SK-N-DZ (cell line): ENCODE data around the gene CAMKK2.
A peak's percentile ranks its signal among the peaks of the same experiment; 100 is the strongest.
"Not testable (repeated sequence)": the region's sequence is repeated elsewhere in the genome, so short reads cannot be mapped to it uniquely, and the experiment has no call there.

Experiments
- DNase-seq: peaks from one replicate; pipeline ENCODE4 v3.0.0-alpha.2; 2015; ENCODE audit warnings: low spot score

Gene CAMKK2

DNA sequence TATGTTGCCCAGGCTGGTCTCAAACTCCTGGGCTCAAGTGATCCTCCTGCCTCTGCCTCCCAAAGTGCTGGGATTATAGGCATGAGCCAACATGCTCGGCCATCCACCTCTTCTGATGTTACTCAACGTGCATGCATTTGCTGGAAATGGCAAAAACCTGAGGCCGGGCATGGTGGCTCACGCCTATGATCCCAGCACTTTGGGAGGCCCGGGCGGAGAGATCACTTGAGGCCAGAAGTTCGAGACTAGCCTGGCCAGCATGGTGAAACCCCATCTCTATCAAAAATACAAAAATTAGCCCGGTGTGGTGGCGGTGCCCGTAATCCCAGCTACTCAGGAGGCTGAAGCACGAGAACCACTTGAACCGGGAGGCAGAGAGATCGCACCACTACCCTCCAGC is 1.9 kb upstream of the CAMKK2 start:
- DNase-seq = not testable (repeated sequence)

DNA sequence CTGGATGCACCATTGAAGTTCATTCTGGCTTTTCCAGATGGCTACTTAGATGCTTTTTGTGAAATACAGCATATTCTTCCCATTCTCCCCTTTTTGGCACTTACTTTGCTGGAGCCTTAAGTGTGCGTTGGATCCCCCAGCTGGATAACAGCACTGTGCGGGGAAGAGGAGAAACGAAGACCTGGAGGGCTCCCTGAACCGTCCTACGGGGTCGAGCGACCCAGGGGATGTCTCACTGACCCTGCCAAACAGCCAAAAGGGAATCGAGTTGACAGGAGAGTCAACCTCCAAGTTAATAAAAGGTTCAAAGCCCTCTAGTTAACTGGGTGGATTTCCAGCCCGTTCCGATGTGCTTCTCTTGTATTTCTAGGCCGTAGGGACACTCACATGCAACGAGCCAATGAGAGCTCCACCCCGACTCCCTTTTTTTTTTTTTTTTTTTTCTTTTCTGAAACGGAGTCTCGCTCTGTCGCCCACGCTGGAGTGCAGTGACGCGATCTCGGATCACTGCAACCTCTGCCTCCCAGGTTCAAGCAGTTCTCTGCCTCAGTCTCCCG is 1.0 kb upstream of the CAMKK2 start:
- peak; percentile 79 for DNase-seq

DNA sequence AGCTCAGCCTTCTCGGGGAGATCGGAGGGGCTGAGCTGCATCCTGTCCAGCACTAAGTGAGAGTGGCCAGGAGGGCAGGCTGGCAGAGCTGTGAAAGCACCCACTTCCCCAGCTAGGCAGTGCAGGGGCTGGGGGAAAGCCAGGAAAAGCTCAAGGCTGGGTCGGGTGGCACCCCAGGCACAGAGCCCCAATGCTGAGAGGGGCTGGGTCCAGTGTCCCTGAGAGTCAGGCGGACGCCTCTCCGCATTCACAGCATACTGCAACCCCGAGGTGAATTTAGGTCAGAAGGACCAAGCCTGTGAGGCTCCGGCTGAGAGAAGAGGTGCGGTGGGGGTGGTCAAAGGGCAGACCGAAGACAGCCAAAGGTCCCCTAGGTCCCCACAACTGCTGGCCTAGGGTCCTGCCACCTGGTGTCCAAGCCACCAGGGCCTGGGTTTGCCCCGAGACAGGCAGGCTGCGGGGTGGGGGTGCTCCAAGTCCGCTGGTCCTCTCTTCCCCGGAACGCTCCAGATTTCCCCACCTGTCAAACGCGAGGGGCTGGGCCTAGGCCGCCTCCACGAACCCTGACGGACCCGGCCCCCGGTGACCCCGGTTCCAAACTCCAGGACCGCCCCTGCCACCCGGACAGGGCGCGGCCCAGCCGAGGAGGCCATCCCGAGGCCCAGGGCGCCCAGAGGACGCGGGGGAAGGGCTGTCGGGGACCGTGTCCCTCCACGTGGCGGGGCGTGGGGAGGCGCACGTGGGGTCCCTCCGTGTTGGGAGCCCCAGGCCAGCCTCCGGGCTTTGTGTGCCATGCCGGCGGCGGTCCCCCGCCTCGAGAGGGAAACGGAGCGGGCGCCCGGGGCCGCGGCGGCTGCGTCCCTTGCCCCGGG is 527 bp downstream of the CAMKK2 start:
- peak; percentile 36 for DNase-seq

DNA sequence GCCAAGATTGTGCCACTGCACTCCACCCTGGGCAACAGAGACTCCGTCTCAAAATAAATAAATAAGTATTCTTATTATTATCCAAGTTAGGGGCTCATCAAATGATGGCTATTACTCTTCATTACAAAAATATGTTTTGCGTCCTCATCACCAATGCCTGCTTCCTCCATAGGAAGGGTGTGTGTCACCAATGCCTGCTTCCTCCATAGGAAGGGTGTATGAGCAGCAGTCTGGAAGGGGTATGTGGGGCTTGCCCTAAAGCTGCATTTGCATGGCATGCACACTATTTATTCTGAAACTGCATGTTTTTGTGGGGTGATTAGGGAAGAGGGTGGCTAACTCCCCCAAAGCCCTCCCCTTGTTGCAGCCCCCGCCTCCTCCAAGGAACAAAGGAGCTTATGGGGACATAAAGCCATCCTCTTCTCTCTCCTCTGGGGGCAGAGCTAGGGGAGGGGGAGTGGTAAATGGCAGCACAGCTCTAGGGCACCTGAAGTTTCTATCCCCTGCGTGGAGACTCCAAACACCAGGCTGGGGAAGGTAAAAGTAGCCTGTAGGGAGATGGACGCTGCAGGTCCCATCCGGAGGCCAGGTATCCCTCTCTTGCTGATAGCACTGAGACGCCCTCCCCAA is 1.3 kb downstream of the CAMKK2 start:
- peak; percentile 41 for DNase-seq

DNA sequence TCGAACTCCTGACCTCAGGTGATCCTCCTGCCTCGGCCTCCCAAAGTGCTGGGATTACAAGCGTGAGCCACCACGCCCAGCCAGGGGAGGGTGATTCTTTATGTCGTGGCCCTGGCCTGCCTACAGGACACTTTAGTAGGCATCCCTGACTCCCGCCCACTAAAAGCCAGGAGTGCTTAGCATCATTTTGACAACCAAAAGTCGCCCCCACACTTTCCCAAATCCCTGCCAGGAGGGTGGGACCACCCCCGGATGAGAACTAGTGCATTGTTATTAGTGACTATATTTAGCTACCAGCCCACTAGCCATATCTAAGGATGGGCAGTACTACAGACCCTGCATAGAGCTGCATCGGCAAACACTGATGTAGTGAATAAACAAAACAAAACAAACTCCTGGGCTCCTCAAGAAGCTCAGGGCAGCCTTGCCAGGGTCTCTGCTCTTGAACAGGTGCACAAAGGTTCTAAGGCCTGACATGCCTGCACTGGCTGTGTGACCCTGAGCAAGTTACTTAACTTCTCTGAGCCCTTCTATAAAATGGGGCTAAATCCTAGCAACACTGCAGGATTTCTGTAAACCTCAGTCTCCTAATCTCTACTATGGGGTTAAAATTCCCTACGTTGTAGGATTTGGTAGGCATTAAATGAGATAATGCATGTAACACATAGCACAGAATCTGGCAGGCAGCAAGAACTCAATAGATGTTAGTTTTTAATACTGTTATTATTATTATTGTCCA is 2.2 kb downstream of the CAMKK2 start:
- DNase-seq = no peak

DNA sequence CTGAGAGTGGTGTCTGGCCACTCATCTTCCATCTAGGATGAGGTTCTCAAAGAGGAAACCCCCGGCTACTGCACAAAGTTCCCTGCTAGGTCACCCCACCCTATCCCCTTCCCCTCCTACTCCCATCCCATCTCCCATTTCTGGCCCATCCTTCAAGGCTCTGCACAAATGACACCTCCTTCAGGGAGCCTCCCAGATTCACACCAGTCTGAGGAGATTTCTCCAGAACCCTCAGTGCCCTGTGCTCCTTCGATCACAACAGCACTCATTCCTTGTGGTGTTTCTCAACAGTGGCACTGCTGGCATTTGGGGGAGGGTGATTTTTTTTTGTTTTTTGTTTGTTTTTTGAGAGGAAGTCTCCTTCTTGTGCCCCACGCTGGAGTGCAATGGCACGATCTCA is 2.9 kb downstream of the CAMKK2 start:
- no peak for DNase-seq

DNA sequence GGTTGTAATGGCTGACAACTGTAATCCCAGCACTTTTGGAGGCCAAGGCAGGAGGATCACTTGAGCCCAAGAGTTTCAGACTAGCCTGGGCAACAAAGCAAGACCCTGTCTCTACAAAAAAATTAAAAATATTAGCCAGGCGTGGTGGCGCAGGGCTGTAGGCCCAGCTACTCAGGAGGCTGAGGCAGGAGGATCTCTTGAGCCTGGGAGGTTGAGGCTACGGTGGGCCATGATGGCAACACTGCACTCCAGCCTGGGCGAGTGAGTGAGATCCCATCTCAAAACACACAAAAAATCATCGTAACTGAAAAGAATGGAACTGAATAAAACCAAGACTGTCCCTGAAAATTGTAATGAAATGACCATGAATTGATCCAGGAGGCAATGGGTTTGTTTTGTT is 6.1 kb downstream of the CAMKK2 start:
- DNase-seq = no peak

DNA sequence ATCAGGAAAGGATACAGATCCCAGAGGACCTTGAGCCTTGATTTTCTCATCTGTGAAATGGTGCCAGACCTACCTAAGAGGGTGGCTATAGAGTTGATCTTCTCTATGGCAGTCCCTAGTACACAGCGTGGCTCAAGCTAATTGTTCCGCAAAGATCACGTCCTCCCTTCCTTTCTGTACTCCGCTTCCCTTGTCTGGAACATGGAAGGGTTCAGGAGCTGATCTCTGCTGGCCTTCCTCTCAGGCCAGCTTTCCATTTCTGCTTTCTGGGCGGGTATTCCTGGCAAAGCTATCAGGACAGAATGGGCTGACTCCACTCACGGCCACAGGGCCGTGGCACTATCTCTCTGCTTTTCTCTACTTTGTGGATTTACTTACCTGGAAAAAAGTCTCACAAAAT is 6.5 kb downstream of the CAMKK2 start:
- no peak for DNase-seq

DNA sequence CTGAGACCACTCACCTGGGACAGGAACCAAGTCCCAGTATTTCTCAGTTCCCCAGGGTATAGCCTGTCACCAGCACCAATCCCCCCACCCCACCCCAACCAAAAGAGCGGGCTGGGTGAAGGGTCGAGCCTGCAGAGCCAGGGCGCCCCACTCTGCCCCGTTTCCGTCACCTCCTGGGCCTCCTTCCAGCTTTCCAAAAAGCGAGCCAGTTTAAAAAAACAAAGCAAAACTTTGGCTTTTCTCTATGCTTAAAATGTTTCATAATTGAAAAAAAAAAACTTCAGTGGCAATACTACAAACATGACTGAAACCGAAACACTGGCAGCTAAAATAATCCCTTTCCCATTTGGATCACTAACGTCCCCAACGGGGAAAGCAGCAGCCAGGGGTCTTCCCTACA is 7.5 kb downstream of the CAMKK2 start:
- no peak for DNase-seq

DNA sequence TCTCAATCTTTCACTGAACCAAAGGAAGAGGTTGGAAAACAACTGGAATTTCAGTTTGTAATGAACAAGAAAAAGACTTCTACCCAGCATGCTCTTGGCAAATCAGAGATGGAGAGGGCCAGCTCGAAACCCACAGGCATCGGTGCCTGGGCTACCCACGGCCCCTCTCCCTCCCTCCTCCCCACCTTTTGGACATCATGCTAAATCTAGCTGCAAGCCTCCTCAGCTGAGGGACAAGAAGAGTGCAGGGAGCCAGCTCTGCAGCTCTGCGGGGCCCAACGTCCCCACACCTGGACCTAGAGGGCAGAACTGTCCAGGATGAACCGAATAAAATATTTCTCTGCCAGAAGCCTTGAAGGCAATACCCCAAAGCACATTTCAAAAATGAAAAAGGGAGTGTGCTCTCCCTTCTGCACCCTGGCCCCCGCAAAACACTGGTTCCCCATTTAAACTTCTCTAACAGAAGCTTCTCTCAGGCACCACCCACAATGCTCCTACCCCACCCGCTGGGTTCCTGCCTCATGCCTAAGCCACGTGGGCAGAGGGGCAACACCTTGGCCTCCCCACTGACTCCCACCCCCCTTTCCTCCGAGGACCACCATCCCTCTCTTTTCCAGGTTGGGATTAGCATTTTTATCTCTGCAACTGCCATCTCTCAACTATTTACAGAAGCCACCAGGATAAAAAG is 8.2 kb downstream of the CAMKK2 start:
- no peak for DNase-seq

DNA sequence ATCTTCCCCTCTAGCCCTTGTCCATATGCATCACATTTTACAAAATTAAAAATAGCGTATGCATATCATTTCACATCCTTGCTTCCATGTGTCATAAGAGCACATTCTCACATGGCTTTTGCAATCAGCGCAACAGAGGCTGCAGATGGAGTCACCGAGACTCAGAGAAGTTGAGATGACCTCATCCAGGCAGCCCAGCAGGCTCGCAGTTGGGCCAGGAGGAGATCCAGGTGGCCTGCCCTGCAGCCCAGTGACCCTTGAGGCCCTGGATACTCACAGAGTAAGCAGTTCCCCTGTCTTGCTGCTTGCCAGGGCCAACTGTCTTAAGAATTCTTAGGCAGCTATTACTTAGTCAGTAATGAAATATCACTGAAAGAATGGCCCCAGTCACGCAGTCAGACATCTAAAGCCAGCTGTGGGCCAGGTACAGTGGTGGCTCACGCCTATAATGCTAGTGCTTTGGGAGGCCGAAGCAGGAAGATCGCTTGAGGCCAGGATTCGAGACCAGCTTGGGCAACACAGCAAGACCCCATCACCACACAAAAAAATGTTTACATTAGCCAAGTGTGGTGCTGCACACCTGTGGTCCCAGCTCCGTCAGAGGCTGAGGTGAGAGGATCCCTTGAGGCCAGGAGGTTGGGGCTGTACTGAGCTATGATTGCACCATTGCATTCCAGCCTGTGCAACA is 9.1 kb downstream of the CAMKK2 start:
- DNase-seq = no peak

DNA sequence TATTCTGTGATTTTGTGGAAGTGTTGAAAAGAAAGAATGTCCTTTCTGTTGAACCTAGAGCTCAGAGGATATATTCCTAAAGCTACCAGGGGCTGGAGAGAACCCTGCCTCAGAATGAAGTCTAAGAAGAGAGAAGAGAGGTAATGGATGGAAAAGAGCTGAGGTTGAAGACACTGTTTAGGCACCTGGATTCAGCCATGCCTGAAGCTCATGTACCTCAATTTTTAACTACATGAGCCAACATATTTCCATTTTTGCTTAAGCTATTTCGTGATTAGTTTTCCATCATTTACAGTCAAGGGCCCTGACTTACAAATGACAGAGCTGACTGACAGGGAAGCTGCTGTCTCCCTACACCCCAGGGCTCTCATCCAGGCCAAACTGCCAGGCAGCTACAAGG is 10.7 kb downstream of the CAMKK2 start:
- DNase-seq = no peak

DNA sequence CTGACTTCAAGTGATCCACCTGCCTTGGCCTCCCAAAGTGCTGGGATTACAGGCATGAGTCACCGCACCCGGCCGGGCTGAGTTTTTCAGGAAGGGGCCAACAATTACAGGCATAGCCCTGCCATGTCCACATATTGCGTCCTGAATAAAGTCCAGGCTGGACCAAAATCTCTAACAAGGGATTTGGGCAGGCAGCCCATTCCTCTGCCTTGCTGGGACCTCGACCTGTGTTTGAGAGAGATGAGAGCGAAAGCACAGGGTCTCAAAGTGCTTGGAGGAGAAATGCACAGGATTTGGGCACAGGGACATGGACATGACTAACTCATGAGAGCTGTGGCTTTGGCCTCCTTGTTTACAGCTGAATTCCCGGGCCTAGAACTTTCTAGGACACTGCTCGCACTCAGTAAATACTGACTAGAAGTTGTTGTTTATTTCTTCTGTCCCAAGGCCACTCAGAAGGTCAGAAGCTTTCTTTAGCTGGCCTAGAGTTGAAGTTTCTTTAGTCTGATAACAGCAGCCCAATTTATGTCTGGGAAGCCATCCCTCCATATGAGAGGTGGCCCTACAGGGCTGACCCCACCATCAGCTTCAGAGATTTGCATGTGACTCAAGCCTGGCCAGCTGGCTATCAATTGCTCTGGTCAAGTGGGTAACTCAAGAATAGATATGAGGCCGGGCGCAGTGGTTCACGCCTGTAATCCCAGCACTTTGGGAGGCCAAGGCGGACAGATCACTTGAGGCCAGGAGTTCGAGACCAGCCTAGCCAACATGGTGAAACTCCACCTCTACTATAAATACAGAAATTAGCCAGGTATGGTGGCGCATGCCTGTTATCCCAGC is 11.7 kb downstream of the CAMKK2 start:
- DNase-seq = no peak

DNA sequence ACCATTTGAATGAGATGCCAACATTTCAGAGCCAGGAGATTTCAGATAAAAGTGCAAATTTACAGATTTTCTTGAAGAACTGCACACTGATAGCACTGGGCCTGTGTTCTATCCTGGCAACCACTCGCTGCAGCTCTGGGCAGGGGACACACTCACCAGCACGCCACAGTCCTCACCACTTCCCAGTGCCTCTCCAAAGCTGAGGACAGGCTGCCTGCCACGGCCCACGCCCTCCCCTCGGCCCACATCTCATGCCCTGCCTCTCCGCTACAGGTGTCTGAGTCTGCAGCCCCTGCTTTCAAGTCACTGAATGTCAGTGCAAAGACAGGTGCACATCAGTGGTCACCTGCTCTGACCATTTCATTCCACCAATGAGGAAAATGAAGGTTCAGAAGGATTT is 12.7 kb downstream of the CAMKK2 start:
- DNase-seq = no peak

DNA sequence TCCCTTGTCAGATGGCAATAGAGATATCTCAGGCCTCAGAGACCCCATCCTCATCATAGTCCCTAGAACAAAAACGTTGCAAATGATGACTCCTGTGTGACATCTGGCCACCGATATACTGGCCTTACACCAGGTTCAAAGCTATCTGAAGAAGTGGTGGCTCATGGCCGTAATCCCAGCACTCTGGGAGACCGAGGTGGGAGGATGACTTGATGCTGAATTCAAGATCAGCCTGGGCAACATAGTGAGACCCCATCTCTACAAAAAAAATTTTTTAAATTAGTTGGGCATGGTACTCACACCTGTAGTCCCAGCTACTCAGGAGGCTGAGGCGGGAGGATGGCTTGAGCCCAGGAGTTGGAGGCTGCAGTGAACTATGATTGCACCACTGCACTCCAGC is 13.1 kb downstream of the CAMKK2 start:
- DNase-seq = no peak

DNA sequence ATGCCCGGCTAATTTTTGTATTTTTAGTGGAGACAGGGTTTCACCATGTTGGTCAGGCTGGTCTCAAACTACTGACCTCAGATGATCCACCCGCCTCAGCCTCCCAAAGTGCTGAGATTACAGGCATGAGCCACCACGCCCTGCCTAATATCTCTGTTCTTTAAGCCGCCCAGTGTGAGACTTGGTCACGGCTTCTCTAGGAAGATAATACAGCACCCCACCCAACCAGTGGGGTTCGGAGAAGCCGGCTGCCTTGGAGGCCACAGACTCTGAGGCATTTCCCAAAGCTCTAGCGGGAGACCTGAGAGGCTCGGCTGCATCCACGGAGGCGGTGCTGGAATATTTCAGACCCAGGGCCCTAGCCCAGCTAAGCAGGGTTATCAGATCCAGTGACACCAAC is 13.6 kb downstream of the CAMKK2 start:
- not testable (repeated sequence) for DNase-seq

DNA sequence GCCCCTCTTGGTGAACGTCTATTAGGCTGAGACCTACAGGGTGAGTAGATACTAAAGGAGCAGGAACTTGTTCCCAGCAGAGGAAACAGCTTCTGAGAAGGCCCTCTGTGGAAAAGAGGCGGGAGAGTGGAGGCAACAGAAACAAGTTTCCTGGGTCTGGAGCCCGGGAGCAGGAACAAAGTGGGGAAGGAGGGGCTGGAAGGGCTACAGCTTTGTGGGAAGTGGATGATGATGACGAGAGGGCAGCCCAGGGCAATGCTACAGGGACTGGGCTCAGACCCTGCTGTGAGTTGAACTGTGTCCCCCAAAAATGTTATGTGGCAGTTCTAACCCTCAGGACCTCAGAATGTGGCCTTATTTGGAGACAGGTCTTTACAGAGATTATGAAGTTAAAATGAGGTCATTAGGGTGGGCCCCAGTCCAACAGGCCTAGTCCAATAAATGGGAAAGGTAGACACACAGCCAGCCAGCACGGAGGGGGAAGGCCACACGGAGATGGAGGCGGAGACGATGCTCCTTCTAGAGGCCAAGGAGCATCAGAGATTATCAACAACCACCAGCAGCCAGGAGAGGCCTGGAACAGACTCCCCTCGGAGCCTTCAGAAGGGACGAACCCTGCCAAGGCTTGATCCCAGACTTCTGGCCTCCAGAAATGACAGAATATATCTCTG is 14.3 kb downstream of the CAMKK2 start:
- no peak for DNase-seq

DNA sequence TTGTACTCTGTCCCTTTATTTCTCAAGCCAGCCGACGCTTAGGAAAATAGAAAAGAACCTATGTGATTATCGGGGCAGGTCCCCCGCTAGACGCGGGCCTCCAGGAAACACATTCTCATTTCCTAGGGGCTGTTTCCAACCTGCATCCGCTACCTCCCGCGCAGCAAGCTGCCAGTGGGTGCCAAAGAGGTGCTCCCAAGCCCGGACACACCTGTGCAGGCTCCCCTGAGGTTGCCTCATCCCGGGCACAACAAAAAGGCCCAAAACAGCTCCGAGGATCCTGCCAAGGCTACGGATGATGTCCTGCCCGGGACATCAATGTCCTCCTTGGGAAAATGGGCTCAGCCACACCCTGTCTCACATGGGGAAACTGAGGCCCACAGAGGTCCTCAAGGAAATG is 15.4 kb downstream of the CAMKK2 start:
- not testable (repeated sequence) for DNase-seq

DNA sequence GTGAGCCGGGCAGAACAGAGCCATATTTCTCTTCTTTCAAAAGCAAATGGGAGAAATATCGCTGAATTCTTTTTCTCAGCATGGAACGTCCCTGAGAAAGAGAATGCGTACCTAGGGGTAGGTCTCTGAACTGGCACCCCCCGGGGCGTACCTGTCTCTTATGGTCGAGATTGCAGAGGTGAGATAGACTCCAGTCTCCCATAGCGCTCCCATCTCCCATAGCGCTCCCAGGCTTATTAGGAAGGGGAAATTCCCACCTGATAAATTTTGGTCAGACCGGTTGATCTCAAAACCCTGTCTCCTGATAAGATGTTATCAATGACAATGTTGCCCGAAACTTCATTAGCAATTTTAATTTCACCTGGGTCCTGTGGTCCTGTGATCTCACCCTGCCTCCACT is 16.0 kb downstream of the CAMKK2 start:
- not testable (repeated sequence) for DNase-seq

DNA sequence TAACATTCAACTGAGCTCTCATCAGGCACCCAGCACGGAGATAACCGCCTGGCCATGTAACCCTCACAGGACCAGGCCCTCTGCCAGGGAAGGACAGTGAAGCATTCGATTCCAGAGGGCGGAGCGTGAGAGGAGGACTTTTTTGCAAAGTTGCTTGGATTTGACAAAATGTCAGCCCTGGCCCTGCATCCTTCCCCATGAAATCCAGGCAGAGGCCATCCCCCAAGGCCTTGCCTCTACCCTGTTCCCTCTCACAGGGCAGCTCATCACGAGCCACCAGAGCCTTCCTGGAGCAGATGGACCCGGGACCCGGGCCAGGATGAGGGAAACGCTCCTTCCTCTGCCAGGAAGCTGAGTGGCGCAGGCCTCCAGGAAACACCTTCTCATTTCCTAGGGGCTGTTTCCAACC is 17.0 kb downstream of the CAMKK2 start:
- no peak for DNase-seq
